K562 (cell line): Measurements from ENCODE around the gene PAK1IP1. TPM values are rescaled to one million over a fixed set of nuclear protein-coding genes. Genes with fewer than 3 reads are reported as not detected.

ENCODE experiments used
- ARID1B ChIP-seq: fragments of 450-650 bp; IDR thresholded peaks from 2 replicates; pipeline ENCODE4 v1.6.1; 2016; ENCODE audit warnings: antibody characterized with exemption, mild to moderate bottlenecking, inconsistent platforms
- ARID3A ChIP-seq: IDR thresholded peaks from 2 replicates; pipeline ENCODE4 v1.6.1; 2012; ENCODE audit warnings: low read depth, low read length, improper control_type of control experiment, borderline replicate concordance
- ATF7 ChIP-seq: fragments of 450-650 bp; IDR thresholded peaks from 2 replicates; pipeline ENCODE4 v1.7.1; 2014; ENCODE audit warnings: mild to moderate bottlenecking, moderate library complexity
- BRCA1 ChIP-seq, 2 experiments: fragments of 450-650 bp in 1 of 2; sonication (generic) in 1 of 2; formaldehyde crosslinking in 1 of 2; IDR thresholded peaks; 2 replicates each; pipeline versions ENCODE4 v1.5.0 to v1.6.1; 2017 to 2020; ENCODE audit warnings: mild to moderate bottlenecking in 1 of 2, missing genetic modification reagents in 1 of 2
- C11orf30 ChIP-seq: fragments of 450-650 bp; IDR thresholded peaks from 2 replicates; pipeline ENCODE4 v1.6.1; 2016; ENCODE audit warnings: low read depth, mild to moderate bottlenecking
- CHD1 ChIP-seq: fragments of 200-600 bp; sonication (generic); IDR thresholded peaks from one replicate; pipeline ENCODE4 v1.6.1; 2012; ENCODE audit warnings: mild to moderate bottlenecking, moderate library complexity, low read length, inconsistent platforms
- CHD2 ChIP-seq: IDR thresholded peaks from 2 replicates; pipeline ENCODE4 v1.6.1; 2011; ENCODE audit warnings: low read depth, low read length
- CREB5 ChIP-seq: fragments of 250-450 bp; sonication (Bioruptor Pico); IDR thresholded peaks from 2 replicates; pipeline ENCODE4 v1.5.0; 2020; ENCODE audit warnings: mild to moderate bottlenecking
- DIDO1 ChIP-seq: fragments of 450-650 bp; IDR thresholded peaks from 2 replicates; pipeline ENCODE4 v1.6.1; 2016; ENCODE audit warnings: low read depth, missing biosample characterization, missing genetic modification characterization
- HDAC2 ChIP-seq: fragments of 450-650 bp; IDR thresholded peaks from 2 replicates; pipeline ENCODE4 v1.6.1; 2016; ENCODE audit warnings: mild to moderate bottlenecking
- NCOR1 ChIP-seq: fragments of 450-650 bp; IDR thresholded peaks from 2 replicates; pipeline ENCODE4 v1.6.1; 2016; ENCODE audit warnings: mild to moderate bottlenecking, moderate library complexity
- NR2C1 ChIP-seq, 2 experiments: fragments of 450-650 bp; IDR thresholded peaks; 2 replicates each; pipeline ENCODE4 v1.6.1; 2017; ENCODE audit warnings: mild to moderate bottlenecking in 2 of 2, antibody characterized with exemption in 1 of 2, inconsistent platforms in 1 of 2, missing compliant biosample characterization in 1 of 2, missing genetic modification characterization in 1 of 2
- RBM25 ChIP-seq: fragments of 200-400 bp; formaldehyde crosslinking; IDR thresholded peaks from 2 replicates; pipeline ENCODE4 v1.6.1; 2018; ENCODE audit warnings: low read length, low read depth, moderate library complexity; ENCODE audit not compliant: severe bottlenecking
- SNIP1 ChIP-seq: fragments of 450-650 bp; IDR thresholded peaks from 2 replicates; pipeline ENCODE4 v1.7.1; 2017; ENCODE audit warnings: low read depth, mild to moderate bottlenecking
- SREBF1 ChIP-seq: fragments of 150-350 bp; IDR thresholded peaks from 2 replicates; pipeline ENCODE4 v1.6.1; 2014; ENCODE audit warnings: antibody characterized with exemption, low read depth, low read length, borderline replicate concordance
- TCF3 ChIP-seq: sonication (generic); formaldehyde crosslinking; IDR thresholded peaks from 2 replicates; pipeline ENCODE4 v1.4.0; 2020; ENCODE audit warnings: mild to moderate bottlenecking, missing genetic modification reagents
- TEAD1 ChIP-seq, 2 experiments: fragments of 450-650 bp in 1 of 2; sonication (generic) in 1 of 2; formaldehyde crosslinking; IDR thresholded peaks; 2 replicates each; pipeline versions ENCODE4 v1.4.0 to v1.8.0; 2020 to 2022; ENCODE audit warnings: mild to moderate bottlenecking in 2 of 2, missing genetic modification reagents in 1 of 2
- TRIM24 ChIP-seq, 2 experiments: fragments of 450-650 bp; IDR thresholded peaks; 2 replicates each; pipeline ENCODE4 v1.6.1; 2016
- ZNF217 ChIP-seq: sonication (generic); formaldehyde crosslinking; IDR thresholded peaks from 2 replicates; pipeline ENCODE4 v1.8.0; 2022; ENCODE audit warnings: mild to moderate bottlenecking, missing genetic modification reagents
- polyA plus RNA-seq, 8 experiments: library from polyadenylated mRNA; depleted of rRNA in 4 of 8; stranded (reverse) in 5 of 8; unstranded in 3 of 8; fragments of >200 nt; fragmentation: Nextera tagmentation in 2 of 8; fragmentation: Illumina TruSeq in 1 of 8; extraction: Ambion mirVana in 2 of 8; extraction: Trizol in 1 of 8; gene quantifications; 2 replicates each; pipeline versions ENCODE4 v1.2.1 to v1.2.3, GENCODE V29; 2011 to 2014; ENCODE audit warnings: inconsistent platforms in 1 of 8, missing spikeins in 1 of 8
- total RNA-seq, 7 experiments: library from RNA; depleted of rRNA in 6 of 7; stranded (reverse); fragments of >200 nt in 6 of 7; fragmentation: Illumina TruSeq in 2 of 7; extraction: Trizol in 2 of 7; gene quantifications; 2 replicates each; pipeline versions ENCODE4 v1.2.1 to v1.2.3, GENCODE V29; 2011 to 2021; ENCODE audit warnings: low replicate concordance in 1 of 7
- TF ChIP-seq, protein P1 (sequence below): sonication (generic); formaldehyde crosslinking; IDR thresholded peaks from 2 replicates; pipeline ENCODE4 v1.8.1; 2023; ENCODE audit warnings: mild to moderate bottlenecking, missing genetic modification reagents
- TF ChIP-seq, protein P2 (sequence below), 3 experiments: fragments of 200-800 bp in 1 of 3; fragments of 250-450 bp in 1 of 3; fragments of 450-650 bp in 1 of 3; sonication (Bioruptor Pico) in 1 of 3; sonication (Bioruptor generic) in 1 of 3; formaldehyde crosslinking in 1 of 3; IDR thresholded peaks; 2 replicates each; pipeline versions ENCODE4 v1.6.1 to v1.8.0; 2016 to 2022; ENCODE audit warnings: mild to moderate bottlenecking in 2 of 3, missing genetic modification characterization in 2 of 3, missing compliant biosample characterization in 1 of 3, moderate library complexity in 1 of 3

The PAK1IP1 gene
- total and polyA plus RNA-seq, 9 of the 15 experiments (the other 6 are each of a cell fraction or from before 2014, with no cell fraction given) = 50.0 to 200 (median 87.0) TPM

DNA sequence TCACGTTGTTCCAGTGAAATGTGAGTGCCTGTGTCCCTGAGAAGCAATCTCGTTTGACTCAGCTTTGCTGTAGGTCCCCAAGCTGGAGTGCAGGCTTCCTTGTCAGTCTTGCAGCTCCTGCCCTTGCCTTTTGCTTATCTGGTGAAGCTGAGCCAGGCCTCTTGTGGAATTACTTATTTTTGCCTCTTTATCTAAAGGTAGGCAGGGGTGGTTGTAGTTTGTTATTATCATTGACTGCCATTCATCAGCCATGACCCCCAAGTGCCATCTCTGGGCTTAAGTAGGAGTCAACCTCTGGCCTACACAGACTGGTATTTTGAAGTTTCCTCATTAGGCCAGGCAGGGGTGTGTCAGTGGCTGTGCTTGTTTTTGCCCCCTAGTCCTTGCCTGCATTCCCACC, 55.0 kb downstream of the PAK1IP1 start (continued):
- TF ChIP-seq, protein P1, sequence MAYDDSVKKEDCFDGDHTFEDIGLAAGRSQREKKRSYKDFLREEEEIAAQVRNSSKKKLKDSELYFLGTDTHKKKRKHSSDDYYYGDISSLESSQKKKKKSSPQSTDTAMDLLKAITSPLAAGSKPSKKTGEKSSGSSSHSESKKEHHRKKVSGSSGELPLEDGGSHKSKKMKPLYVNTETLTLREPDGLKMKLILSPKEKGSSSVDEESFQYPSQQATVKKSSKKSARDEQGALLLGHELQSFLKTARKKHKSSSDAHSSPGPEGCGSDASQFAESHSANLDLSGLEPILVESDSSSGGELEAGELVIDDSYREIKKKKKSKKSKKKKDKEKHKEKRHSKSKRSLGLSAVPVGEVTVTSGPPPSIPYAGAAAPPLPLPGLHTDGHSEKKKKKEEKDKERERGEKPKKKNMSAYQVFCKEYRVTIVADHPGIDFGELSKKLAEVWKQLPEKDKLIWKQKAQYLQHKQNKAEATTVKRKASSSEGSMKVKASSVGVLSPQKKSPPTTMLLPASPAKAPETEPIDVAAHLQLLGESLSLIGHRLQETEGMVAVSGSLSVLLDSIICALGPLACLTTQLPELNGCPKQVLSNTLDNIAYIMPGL (CRISPR knock-in tag) = no peak; the same call in 1 of the 2 replicates
- TF ChIP-seq CREB5 (CRISPR knock-in tag) (no peak), SNIP1 (no peak), CHD1 (no peak), NR2C1 (IDR thresholded peaks at IDR 0.05) (no peak; the same call in 1 of the 2 replicates), NR2C1 (tag; IDR thresholded peaks at IDR 0.05) (peak; percentile 43; the same call in 1 of the 2 replicates), ARID1B (peak; percentile 90), C11orf30 (no peak), ZNF217 (no peak), DIDO1 (tag) (no peak), CHD2 (0 out of 2 replicates have a peak, but pooled peaks have one; percentile 35), ATF7 (no peak), TRIM24 (IDR thresholded peaks at IDR 0.05) (peak; percentile 84 to 86; a peak in 2 of 4 replicates), NCOR1 (peak; percentile 95), SREBF1 (no peak), RBM25 (no peak), TEAD1 (CRISPR knock-in tag; IDR thresholded peaks at IDR 0.05) (no peak), ARID3A (0 out of 2 replicates have a peak, but pooled peaks have one; percentile 46), HDAC2 (peak; percentile 64; the same call in 1 of the 2 replicates), BRCA1 (IDR thresholded peaks at IDR 0.05) (no peak), BRCA1 (CRISPR knock-in tag; IDR thresholded peaks at IDR 0.05) (no peak), TCF3 (peak; percentile 95)
- TF ChIP-seq, protein P2, sequence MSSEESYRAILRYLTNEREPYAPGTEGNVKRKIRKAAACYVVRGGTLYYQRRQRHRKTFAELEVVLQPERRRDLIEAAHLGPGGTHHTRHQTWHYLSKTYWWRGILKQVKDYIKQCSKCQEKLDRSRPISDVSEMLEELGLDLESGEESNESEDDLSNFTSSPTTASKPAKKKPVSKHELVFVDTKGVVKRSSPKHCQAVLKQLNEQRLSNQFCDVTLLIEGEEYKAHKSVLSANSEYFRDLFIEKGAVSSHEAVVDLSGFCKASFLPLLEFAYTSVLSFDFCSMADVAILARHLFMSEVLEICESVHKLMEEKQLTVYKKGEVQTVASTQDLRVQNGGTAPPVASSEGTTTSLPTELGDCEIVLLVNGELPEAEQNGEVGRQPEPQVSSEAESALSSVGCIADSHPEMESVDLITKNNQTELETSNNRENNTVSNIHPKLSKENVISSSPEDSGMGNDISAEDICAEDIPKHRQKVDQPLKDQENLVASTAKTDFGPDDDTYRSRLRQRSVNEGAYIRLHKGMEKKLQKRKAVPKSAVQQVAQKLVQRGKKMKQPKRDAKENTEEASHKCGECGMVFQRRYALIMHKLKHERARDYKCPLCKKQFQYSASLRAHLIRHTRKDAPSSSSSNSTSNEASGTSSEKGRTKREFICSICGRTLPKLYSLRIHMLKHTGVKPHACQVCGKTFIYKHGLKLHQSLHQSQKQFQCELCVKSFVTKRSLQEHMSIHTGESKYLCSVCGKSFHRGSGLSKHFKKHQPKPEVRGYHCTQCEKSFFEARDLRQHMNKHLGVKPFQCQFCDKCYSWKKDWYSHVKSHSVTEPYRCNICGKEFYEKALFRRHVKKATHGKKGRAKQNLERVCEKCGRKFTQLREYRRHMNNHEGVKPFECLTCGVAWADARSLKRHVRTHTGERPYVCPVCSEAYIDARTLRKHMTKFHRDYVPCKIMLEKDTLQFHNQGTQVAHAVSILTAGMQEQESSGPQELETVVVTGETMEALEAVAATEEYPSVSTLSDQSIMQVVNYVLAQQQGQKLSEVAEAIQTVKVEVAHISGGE (CRISPR knock-in tag; IDR thresholded peaks at IDR 0.05) = peak in 1 of 3 experiments; percentile 59; a peak in 2 of 6 replicates
